ENCODE results near the gene BIN2. TPM values are rescaled to one million over a fixed set of nuclear protein-coding genes. Genes with fewer than 3 reads are reported as not detected.
A peak's percentile ranks its signal among the peaks of the same experiment; 100 is the strongest.

Gene BIN2
- total and polyA plus RNA-seq, 10 of the 15 experiments (the other 5 are each of a cell fraction or from before 2014, with no cell fraction given) = 8.6 to 42.9 (median 32.1) TPM

DNA sequence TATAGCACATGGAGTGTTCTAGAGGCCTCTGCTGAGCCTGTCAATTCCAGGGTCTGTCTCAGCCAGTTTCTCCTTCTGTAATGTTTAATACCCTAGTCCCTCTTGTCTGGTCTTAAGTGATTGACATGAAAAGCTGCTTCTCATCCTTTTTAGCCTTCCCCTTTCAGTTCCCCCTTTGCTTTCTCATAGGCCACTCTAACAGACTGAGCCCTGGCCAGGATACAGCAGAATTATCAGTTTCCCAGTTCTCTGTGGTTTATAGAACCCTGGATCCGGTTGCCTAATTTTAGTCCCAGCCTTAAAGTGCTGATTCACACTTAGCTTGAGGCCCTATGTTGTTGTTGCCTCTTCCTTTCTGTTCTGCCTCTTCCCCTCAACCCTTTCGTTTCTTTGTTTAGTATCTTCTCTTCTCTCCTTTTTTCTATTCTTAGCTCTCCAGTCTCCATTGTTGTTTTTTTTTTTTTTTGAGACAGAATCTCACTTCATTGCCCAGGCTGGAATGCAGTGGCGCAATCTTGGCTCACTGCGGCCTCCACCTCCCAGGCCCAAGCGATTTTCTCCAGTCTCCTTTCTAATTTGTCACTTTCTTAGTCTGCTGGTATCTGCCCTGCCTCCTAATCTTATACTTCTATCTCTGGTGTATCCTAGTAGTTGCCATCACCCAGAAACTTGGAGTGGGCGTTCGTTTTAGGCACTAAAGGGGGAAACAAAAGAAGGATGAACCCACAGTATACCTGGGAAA, 2.9 kb upstream of the BIN2 start (continued):
- TF ChIP-seq MTA3 (IDR thresholded peaks at IDR 0.05; ENCODE audit: borderline replicate concordance, low read length) (no peak), CEBPB (IDR thresholded peaks at IDR 0.05; ENCODE audit: borderline replicate concordance in 1 of 2, low read depth in 2 of 2, low read length in 2 of 2) (no peak), TBL1XR1 (IDR thresholded peaks at IDR 0.05; ENCODE audit: low read depth, low read length) (no peak), RUNX3 (IDR thresholded peaks at IDR 0.05; ENCODE audit: low read length) (peak; percentile 88), ZSCAN29 (IDR thresholded peaks at IDR 0.05) (no peak), POLR2AphosphoS2 (IDR thresholded peaks at IDR 0.05; ENCODE audit: low read depth, low read length) (no peak), TCF12 (IDR thresholded peaks at IDR 0.05; ENCODE audit: low read depth, low read length) (no peak), ZNF384 (IDR thresholded peaks at IDR 0.05; ENCODE audit: borderline replicate concordance, low read depth, low read length) (no peak), MEF2B (IDR thresholded peaks at IDR 0.05; ENCODE audit: partially characterized antibody, poor library complexity, severe bottlenecking) (peak; percentile 11), ZNF217 (IDR thresholded peaks at IDR 0.05) (no peak), RELA (IDR thresholded peaks at IDR 0.05; ENCODE audit: borderline replicate concordance, partially characterized antibody) (no peak), NFYB (IDR thresholded peaks at IDR 0.05; ENCODE audit: insufficient read depth, low read depth, low read length) (peak; percentile 56), HDAC2 (IDR thresholded peaks at IDR 0.05) (no peak), RBBP5 (conservative IDR thresholded peaks at IDR 0.05) (no peak)
- TF ChIP-seq, protein P1, sequence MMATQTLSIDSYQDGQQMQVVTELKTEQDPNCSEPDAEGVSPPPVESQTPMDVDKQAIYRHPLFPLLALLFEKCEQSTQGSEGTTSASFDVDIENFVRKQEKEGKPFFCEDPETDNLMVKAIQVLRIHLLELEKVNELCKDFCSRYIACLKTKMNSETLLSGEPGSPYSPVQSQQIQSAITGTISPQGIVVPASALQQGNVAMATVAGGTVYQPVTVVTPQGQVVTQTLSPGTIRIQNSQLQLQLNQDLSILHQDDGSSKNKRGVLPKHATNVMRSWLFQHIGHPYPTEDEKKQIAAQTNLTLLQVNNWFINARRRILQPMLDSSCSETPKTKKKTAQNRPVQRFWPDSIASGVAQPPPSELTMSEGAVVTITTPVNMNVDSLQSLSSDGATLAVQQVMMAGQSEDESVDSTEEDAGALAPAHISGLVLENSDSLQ (IDR thresholded peaks at IDR 0.05) = peak; percentile 94
- TF ChIP-seq, protein P2, sequence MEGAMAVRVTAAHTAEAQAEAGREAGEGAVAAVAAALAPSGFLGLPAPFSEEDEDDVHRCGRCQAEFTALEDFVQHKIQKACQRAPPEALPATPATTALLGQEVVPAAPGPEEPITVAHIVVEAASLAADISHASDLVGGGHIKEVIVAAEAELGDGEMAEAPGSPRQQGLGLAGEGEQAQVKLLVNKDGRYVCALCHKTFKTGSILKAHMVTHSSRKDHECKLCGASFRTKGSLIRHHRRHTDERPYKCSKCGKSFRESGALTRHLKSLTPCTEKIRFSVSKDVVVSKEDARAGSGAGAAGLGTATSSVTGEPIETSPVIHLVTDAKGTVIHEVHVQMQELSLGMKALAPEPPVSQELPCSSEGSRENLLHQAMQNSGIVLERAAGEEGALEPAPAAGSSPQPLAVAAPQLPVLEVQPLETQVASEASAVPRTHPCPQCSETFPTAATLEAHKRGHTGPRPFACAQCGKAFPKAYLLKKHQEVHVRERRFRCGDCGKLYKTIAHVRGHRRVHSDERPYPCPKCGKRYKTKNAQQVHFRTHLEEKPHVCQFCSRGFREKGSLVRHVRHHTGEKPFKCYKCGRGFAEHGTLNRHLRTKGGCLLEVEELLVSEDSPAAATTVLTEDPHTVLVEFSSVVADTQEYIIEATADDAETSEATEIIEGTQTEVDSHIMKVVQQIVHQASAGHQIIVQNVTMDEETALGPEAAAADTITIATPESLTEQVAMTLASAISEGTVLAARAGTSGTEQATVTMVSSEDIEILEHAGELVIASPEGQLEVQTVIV (IDR thresholded peaks at IDR 0.05; ENCODE audit: borderline replicate concordance, partially characterized antibody) = no peak
- TF ChIP-seq, protein P3, sequence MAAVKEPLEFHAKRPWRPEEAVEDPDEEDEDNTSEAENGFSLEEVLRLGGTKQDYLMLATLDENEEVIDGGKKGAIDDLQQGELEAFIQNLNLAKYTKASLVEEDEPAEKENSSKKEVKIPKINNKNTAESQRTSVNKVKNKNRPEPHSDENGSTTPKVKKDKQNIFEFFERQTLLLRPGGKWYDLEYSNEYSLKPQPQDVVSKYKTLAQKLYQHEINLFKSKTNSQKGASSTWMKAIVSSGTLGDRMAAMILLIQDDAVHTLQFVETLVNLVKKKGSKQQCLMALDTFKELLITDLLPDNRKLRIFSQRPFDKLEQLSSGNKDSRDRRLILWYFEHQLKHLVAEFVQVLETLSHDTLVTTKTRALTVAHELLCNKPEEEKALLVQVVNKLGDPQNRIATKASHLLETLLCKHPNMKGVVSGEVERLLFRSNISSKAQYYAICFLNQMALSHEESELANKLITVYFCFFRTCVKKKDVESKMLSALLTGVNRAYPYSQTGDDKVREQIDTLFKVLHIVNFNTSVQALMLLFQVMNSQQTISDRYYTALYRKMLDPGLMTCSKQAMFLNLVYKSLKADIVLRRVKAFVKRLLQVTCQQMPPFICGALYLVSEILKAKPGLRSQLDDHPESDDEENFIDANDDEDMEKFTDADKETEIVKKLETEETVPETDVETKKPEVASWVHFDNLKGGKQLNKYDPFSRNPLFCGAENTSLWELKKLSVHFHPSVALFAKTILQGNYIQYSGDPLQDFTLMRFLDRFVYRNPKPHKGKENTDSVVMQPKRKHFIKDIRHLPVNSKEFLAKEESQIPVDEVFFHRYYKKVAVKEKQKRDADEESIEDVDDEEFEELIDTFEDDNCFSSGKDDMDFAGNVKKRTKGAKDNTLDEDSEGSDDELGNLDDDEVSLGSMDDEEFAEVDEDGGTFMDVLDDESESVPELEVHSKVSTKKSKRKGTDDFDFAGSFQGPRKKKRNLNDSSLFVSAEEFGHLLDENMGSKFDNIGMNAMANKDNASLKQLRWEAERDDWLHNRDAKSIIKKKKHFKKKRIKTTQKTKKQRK (IDR thresholded peaks at IDR 0.05; ENCODE audit: low read depth, low read length) = no peak
- TF ChIP-seq, protein P4, sequence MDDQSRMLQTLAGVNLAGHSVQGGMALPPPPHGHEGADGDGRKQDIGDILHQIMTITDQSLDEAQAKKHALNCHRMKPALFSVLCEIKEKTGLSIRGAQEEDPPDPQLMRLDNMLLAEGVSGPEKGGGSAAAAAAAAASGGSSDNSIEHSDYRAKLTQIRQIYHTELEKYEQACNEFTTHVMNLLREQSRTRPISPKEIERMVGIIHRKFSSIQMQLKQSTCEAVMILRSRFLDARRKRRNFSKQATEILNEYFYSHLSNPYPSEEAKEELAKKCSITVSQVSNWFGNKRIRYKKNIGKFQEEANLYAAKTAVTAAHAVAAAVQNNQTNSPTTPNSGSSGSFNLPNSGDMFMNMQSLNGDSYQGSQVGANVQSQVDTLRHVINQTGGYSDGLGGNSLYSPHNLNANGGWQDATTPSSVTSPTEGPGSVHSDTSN (IDR thresholded peaks at IDR 0.05; ENCODE audit: insufficient replicate concordance, low read depth, low read length) = peak; percentile 82
- TF ChIP-seq, protein P5, sequence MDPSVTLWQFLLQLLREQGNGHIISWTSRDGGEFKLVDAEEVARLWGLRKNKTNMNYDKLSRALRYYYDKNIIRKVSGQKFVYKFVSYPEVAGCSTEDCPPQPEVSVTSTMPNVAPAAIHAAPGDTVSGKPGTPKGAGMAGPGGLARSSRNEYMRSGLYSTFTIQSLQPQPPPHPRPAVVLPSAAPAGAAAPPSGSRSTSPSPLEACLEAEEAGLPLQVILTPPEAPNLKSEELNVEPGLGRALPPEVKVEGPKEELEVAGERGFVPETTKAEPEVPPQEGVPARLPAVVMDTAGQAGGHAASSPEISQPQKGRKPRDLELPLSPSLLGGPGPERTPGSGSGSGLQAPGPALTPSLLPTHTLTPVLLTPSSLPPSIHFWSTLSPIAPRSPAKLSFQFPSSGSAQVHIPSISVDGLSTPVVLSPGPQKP (IDR thresholded peaks at IDR 0.05; ENCODE audit: low read depth, low read length) = no peak
